ENCODE results near the gene DHRS4.
"Not testable (repeated sequence)": the region's sequence is repeated elsewhere in the genome, so short reads cannot be mapped to it uniquely, and the experiment has no call there.

Gene DHRS4

GRCh38 chr14:23981951-23982813 lies 28.6 kb downstream of the DHRS4 start:
- DNase-seq (ENCODE audit: low spot score); FAIRE-seq: not testable (repeated sequence)

DNA sequence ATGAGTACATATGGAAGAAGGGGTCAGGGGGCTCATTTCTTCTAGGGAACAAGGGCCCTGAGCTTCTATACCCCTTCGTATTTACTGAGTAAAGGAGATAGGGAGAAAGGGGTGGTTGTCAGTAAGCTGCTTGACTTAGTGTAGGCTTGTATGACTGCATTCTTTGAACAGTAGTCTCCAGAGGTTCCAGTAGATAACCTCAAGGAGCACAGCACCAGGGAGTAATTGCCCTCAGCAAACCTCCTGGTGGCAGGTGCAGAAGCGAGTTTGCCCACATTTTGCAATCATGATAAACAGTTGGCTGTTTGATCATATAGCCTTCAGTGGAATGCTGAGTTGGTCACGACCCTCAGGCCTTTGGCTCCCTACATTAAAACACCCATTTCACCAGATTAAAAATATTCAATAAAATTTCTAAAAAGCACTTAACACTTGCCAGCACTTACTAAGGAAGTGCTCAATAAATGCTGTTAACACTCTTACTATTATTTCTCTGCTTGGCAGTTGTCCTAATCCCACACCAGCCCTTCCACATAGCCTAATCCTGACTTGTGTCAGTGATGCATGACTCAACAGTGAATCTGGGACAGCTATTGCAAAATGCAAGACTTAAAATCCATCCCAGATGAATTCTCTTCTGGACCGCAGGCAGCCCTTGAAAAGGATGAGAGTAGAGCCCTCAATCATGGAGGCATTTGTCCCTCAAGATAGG lies 31.5 kb downstream of the DHRS4 start:
- no peak for FAIRE-seq
- DNase-seq (ENCODE audit: low spot score): no peak

DNA sequence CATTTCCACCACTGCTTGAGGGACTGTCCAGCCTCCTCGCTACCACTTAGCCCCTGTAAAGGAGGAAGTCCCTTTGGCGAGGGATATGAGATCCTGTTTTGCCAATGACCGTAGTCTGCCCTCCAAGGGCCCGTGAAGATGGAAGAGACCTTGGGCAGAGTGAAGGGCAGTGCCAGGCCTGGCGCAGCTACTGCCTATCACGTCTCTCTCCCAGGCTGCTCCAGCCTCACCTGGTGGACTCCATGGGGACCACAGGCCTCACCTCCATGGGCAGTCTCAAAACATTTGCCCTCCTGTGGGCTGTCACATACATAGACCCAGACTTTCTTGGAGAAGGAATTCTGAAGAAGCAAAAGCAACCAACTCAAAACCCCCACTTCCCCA lies 34.6 kb downstream of the DHRS4 start:
- not testable (repeated sequence) for FAIRE-seq; DNase-seq (ENCODE audit: low spot score)

GRCh38 chr14:23988607-23989363 lies 35.2 kb downstream of the DHRS4 start, which contains the start of gene DHRS4L2:
TSS of gene DHRS4L2 (plus strand) at chr14:23988929. CDS start at chr14:23988948, 19 bp downstream.
- not testable (repeated sequence) for FAIRE-seq
- peak; percentile 69 for DNase-seq (ENCODE audit: low spot score)

- FAIRE-seq; DNase-seq (ENCODE audit: low spot score): not testable (repeated sequence)
These were observed 36.3 kb downstream of the DHRS4 start for GRCh38 chr14:23989734-23990445.

DNA sequence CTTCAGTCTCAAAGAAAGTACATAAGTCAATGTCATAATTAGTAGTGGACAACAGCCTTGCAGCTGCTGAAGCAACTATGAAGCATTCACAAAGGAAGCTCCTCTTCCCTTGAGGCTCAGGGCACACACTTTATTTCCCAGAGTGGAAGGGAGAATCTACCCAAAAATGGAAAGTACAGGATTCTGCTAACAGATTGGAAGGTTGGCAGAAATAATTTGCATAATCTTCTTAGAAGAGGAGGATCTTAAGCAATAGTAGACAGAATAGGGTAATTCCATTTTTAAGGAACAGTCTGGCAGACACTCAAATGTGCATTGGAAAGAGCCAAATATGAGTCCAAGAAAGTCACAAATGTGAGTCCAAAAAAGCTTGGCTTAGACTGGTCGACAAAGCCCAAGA lies 37.4 kb downstream of the DHRS4 start:
- DNase-seq (ENCODE audit: low spot score); FAIRE-seq: not testable (repeated sequence)

GRCh38 chr14:23993042-23993441 lies 39.5 kb downstream of the DHRS4 start:
- not testable (repeated sequence) for DNase-seq (ENCODE audit: low spot score); FAIRE-seq

DNA sequence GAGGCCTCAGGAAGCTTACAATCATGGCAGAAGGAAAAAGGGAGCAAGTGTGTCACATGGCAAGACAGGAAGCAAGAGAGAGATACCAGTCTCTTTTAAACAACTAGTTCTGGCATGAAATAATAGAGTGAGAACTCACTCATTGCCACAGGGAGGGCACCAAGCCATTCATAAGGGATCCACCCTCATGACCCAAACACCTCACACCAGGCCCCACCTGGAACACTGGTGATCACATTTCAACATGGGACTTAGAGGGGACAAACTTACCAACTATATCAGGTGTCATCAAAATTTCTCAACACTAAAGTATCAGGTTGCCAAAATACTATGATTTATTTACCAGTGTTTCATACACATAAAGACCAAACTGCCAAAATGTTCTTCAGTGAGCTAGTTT lies 42.4 kb downstream of the DHRS4 start:
- not testable (repeated sequence) for FAIRE-seq; DNase-seq (ENCODE audit: low spot score)

DNA sequence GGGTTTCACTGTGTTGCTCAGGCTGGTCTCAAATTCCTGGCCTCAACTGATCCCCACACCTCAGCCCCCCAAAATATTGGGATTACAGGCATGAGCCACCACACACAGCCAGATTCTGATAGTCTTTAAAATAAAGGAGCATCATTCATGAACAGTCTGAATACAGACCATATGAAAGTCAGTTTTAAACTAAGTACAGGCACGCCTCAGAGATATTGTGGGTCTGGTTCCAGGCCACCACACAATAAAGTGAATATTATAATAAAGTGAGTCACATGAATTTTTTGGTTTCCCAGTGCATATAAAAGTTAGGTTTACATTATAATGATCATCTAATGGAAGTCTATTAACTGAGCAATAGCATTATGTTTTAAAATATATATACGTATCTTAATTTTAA lies 43.3 kb downstream of the DHRS4 start:
- not testable (repeated sequence) for DNase-seq (ENCODE audit: low spot score); FAIRE-seq

DNA sequence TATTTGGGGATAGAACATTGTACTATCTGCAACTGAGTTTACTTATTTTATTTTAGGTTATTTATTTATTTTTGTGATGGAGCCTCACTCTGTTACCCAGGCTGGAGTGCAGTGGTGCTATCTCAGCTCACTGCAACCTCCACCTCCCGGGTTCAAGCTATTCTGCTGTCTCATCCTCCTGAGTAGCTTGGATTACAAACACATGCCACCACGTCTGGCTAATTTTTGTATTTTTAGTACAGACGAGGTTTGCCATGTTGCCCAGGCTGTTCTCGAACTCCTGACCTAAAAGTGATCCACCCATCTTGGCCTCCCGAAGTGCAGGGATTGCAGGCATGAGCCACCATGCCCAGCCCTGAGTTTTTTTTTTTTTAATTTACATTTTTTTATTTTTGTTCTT lies 46.1 kb downstream of the DHRS4 start:
- not testable (repeated sequence) for FAIRE-seq; DNase-seq (ENCODE audit: low spot score)

DNA sequence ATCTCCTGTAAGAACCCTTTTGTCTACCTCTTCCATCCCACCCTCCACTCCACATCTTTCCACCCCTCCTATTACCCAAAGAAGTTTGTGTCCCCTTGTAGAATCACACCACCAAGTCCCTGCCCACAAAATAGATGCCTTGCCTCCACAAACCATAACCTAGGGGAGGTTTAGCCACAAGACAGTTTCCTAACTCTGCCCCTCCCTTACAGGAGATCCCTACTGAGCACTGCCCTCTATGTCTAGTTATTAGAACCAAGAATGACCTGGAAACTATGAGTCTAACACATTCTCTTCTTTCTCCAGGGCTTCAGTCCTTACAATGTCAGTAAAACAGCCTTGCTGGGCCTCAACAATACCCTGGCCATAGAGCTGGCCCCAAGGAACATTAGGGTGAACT lies 47.5 kb downstream of the DHRS4 start:
- not testable (repeated sequence) for FAIRE-seq; DNase-seq (ENCODE audit: low spot score)

- DNase-seq (ENCODE audit: low spot score); FAIRE-seq: not testable (repeated sequence)
These were observed 48.1 kb downstream of the DHRS4 start for GRCh38 chr14:24001679-24002078.

- not testable (repeated sequence) for DNase-seq (ENCODE audit: low spot score); FAIRE-seq
These were observed 52.9 kb downstream of the DHRS4 start for GRCh38 chr14:24006471-24006816.

DNA sequence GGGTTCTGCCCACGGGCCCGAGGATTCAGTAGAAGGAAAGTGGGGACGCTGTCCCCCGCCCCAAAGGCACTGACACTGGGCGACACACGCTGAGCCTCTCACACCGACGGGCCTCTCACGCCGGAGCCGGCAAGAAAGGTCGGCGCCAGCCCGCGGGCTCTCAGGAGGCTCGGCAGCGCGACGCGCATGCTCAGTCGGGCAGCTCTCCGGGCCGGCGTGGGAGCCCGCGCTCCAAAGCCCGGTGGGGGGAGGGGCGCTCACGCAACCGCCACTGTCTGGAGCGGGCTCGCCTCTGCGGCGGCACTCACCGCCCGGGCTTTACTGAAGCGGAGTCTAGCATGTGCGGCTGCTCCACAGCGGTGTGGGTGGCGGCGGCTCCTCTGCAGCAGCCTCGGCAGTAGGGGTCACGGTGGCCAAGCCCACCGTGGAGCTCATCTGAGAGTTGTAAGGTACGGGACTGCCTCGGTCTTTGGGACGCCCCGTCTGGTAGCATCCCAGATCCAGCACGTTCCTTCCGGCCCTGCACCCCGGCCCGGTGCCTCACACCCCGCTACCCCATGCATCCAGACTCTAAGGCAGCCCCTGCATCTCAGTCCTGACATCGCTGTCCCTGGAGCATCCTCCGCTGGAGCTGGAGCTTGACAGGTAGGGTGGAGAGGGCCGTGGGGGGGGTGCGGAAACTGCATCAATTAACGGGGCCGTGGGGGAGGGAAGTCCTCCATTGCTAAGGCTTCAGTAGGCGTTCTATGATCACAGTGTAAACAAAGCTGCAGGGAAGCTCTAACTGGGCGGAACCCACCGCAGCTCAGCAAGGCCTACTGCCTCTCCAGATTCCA lies 53.5 kb downstream of the DHRS4 start:
- not testable (repeated sequence) for FAIRE-seq; DNase-seq (ENCODE audit: low spot score)

- FAIRE-seq: no peak
- DNase-seq (ENCODE audit: low spot score): no peak
These were observed 57.5 kb downstream of the DHRS4 start for GRCh38 chr14:24011051-24011450.

DNA sequence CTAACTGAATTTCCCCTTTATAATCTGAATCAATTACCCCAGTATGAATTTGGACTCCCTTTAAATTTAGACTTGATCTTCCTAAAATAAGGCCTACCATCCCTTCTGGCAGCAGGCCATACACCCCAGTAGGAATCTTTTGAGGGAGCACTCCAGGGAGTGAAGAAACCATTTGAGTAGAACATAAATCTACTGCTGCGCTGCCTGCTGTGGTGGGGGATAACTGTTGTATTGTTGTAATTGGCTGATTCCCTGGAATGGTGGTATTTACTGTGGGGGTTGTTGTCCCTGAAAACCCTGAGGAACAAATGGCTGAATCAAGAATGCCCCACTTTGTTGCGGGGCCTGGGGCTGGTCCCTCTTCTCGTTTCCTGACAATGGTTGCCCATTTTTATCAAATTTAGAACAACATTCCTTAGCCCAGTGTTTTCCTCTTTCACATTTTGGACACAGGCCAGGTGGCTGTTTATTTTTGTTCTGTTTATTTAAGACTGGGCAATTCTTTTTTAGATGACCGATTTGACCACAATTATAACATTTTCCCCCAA lies 59.2 kb downstream of the DHRS4 start:
- not testable (repeated sequence) for FAIRE-seq; DNase-seq (ENCODE audit: low spot score)

DNA sequence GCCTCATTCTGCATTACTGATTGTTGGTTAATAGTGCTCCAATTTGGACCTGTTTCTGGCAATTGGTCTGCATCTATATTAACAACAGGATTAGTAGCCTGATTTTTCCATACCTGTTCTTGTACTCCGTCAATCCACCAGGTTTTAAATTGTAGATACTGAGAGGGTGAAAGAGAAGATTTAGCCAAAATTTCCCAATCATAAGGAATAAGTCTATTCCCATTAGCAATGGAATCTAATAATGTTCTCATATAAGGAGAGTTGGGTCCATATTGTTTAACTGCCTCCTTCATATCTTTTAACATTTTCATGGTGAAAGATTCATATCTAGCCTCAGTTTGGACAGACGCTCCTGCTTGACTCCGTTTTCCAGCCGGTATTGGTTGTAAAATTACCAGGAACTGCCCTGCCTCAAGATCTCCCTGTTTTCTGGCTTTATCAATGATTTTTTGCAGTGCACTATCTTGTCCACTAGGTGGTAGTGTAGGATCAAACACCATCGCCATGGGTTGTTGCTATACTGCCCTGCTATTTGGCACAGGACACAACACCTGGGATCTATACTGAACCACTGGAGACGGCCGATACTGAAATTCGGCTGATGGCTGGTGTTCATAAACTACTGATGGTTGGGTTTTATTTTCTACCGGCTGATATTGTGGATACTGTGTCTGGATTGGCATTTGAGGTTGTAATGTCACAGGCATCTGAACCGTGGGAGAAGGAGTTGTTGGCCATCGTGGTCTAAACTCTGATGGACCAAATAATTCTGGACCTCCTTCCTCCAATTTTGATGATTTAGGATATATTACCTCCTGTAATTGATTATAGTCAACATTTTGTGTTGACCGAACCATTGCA lies 60.3 kb downstream of the DHRS4 start:
- no peak for FAIRE-seq
- peak; percentile 55 for DNase-seq (ENCODE audit: low spot score)

- FAIRE-seq; DNase-seq (ENCODE audit: low spot score): not testable (repeated sequence)
These were observed 62.2 kb downstream of the DHRS4 start for GRCh38 chr14:24015745-24016144.
